SU-DHL-6 (cell line): ENCODE measurements around the gene PLA2G4E.

Experiments
- H2AFZ ChIP-seq: fragments of 200-600 bp; sonication (generic); 2 replicates; pipeline ENCODE4 v1.6.1; 2014; ENCODE audit warnings: low read depth, mild to moderate bottlenecking, moderate library complexity, mixed read lengths, antibody characterized with exemption, low read length; ENCODE audit not compliant: severe bottlenecking
- H3F3A ChIP-seq: fragments of 200-600 bp; shearing (Covaris generic); 2 replicates; pipeline ENCODE4 v1.6.0; 2016; ENCODE audit warnings: antibody characterized with exemption, mild to moderate bottlenecking; ENCODE audit not compliant: insufficient read depth
- H3K27ac ChIP-seq: fragments of 200-600 bp; sonication (generic); 2 replicates; pipeline ENCODE4 v1.5.1; 2016; ENCODE audit warnings: low read depth, mild to moderate bottlenecking, low read length, moderate library complexity, mixed read lengths
- H3K27me3 ChIP-seq: fragments of 200-600 bp; sonication (generic), shearing (Covaris generic); 2 replicates; pipeline ENCODE4 v1.6.0; 2014; ENCODE audit warnings: mild to moderate bottlenecking, low read length
- H3K36me3 ChIP-seq: fragments of 200-600 bp; sonication (generic); 2 replicates; pipeline ENCODE4 v1.6.1; 2014; ENCODE audit warnings: mild to moderate bottlenecking, low read length, mixed read lengths
- H3K4me2 ChIP-seq: fragments of 300-600, 200-600 bp; shearing (Covaris generic), sonication (generic); 2 replicates; pipeline ENCODE4 v1.6.0; 2014; ENCODE audit warnings: low read length, low read depth, mild to moderate bottlenecking; ENCODE audit not compliant: poor library complexity, severe bottlenecking
- H3K4me3 ChIP-seq: fragments of 200-600 bp; sonication (generic); 2 replicates; pipeline ENCODE4 v1.5.1; 2014; ENCODE audit warnings: antibody characterized with exemption, low read length, mild to moderate bottlenecking, mixed read lengths; ENCODE audit not compliant: insufficient read depth, poor library complexity, severe bottlenecking
- H3K79me2 ChIP-seq: fragments of 200-600 bp; sonication (generic); 2 replicates; pipeline ENCODE4 v1.6.1; 2014; ENCODE audit warnings: mild to moderate bottlenecking, low read length, moderate library complexity; ENCODE audit not compliant: insufficient read depth
- H3K9ac ChIP-seq: fragments of 200-600 bp; sonication (generic); 2 replicates; pipeline ENCODE4 v1.7.0; 2014; ENCODE audit warnings: mild to moderate bottlenecking, low read length
- H3K9me2 ChIP-seq: fragments of 200-600 bp; sonication (generic); replicated peaks from 2 replicates; pipeline ENCODE4 v1.6.1; 2014; ENCODE audit warnings: low read length; ENCODE audit not compliant: insufficient read depth
- H3K9me3 ChIP-seq: fragments of 200-600 bp; sonication (generic); 2 replicates; pipeline ENCODE4 v1.6.1; 2014; ENCODE audit warnings: low read length, mixed read lengths; ENCODE audit not compliant: insufficient read depth
- H4K20me1 ChIP-seq: fragments of 200-600 bp; sonication (generic); 2 replicates; pipeline ENCODE4 v1.6.1; 2014; ENCODE audit warnings: low read depth, mild to moderate bottlenecking, antibody characterized with exemption, low read length, moderate library complexity, mixed read lengths
- CTCF ChIP-seq: fragments of 200-600 bp; sonication (generic); IDR thresholded peaks from one replicate; pipeline ENCODE4 v1.5.1; 2017; ENCODE audit warnings: antibody characterized with exemption, mild to moderate bottlenecking, low read length, moderate library complexity; ENCODE audit not compliant: insufficient read depth, poor library complexity, severe bottlenecking
- EZH2phosphoT487 ChIP-seq: fragments of 200-600 bp; sonication (generic), shearing (Covaris generic); conservative IDR thresholded peaks from 2 replicates; pipeline ENCODE4 v1.6.1; 2018; ENCODE audit warnings: mild to moderate bottlenecking, antibody characterized with exemption, low read length, moderate library complexity, mixed read lengths

The PLA2G4E gene

GRCh38 chr15:41987246-41987924 lies 33.5 kb downstream of the PLA2G4E start:
- H3K9me3 ChIP-seq, result no peaks in the 10 kb centered on the region
- TF ChIP-seq CTCF (no peak), EZH2phosphoT487 (no peak)

GRCh38 chr15:41985236-41986160 lies 35.3 kb downstream of the PLA2G4E start:
- Histone ChIP-seq H3K9ac (no peak overlapping the region), H3K4me2 (no peak overlapping the region), H3F3A (no peaks in the 10 kb centered on the region)

More at GRCh38 chr15:41987246-41987924, 33.5 kb downstream of the PLA2G4E start:
- no peaks in the 10 kb centered on the region for H3K36me3 ChIP-seq
- H3K79me2 ChIP-seq, result no peaks in the 10 kb centered on the region
- H3K9me2 ChIP-seq, result no peaks in the 10 kb centered on the region
- no peak overlapping the region for H3K27ac ChIP-seq
- no peaks in the 10 kb centered on the region for H3F3A ChIP-seq
- H2AFZ ChIP-seq, result no peak overlapping the region
- H3K4me2 ChIP-seq, result no peak overlapping the region
- no peaks in the 10 kb centered on the region for H3K27me3 ChIP-seq
- no peak overlapping the region for H3K9ac ChIP-seq
- no peaks in the 10 kb centered on the region for H4K20me1 ChIP-seq
- no peak overlapping the region for H3K4me3 ChIP-seq

GRCh38 chr15:41984622-41985021 lies 36.2 kb downstream of the PLA2G4E start:
- no peaks in the 10 kb centered on the region for H4K20me1 ChIP-seq
- no peak overlapping the region for H3K9ac ChIP-seq
- H3K9me2 ChIP-seq, result no peaks in the 10 kb centered on the region
- no peaks in the 10 kb centered on the region for H3K9me3 ChIP-seq
- no peaks in the 10 kb centered on the region for H3K36me3 ChIP-seq
- no peak overlapping the region for H3K27ac ChIP-seq
- H3F3A ChIP-seq, result no peaks in the 10 kb centered on the region
- H3K4me2 ChIP-seq, result no peak overlapping the region
- TF ChIP-seq CTCF (no peak), EZH2phosphoT487 (no peak)
- H3K79me2 ChIP-seq, result no peaks in the 10 kb centered on the region
- H3K27me3 ChIP-seq, result no peaks in the 10 kb centered on the region
- no peak overlapping the region for H2AFZ ChIP-seq
- no peak overlapping the region for H3K4me3 ChIP-seq

More at GRCh38 chr15:41985236-41986160, 35.3 kb downstream of the PLA2G4E start:
- Histone ChIP-seq H2AFZ (no peak overlapping the region), H3K27me3 (no peaks in the 10 kb centered on the region), H3K4me3 (no peak overlapping the region), H3K36me3 (no peaks in the 10 kb centered on the region), H3K9me2 (no peaks in the 10 kb centered on the region), H3K79me2 (no peaks in the 10 kb centered on the region), H3K27ac (no peak overlapping the region), H4K20me1 (no peaks in the 10 kb centered on the region), H3K9me3 (no peaks in the 10 kb centered on the region)
- no peak for TF ChIP-seq CTCF
- TF ChIP-seq EZH2phosphoT487, result no peak
